Hepatocyte (in vitro differentiated cells): Measurements from ENCODE around the gene IRF2.

Experiments
- EZH2 ChIP-seq: fragments of 200-600 bp; sonication (generic); IDR thresholded peaks from 2 replicates; pipeline ENCODE4 v1.6.1; 2016; ENCODE audit warnings: antibody characterized with exemption, mild to moderate bottlenecking, borderline replicate concordance
- TF ChIP-seq, protein P1 (sequence below): fragments of 200-600 bp; sonication (generic); IDR thresholded peaks from 2 replicates; pipeline ENCODE4 v1.5.1; 2016; ENCODE audit warnings: antibody characterized with exemption, mild to moderate bottlenecking; ENCODE audit not compliant: poor library complexity

DNA sequence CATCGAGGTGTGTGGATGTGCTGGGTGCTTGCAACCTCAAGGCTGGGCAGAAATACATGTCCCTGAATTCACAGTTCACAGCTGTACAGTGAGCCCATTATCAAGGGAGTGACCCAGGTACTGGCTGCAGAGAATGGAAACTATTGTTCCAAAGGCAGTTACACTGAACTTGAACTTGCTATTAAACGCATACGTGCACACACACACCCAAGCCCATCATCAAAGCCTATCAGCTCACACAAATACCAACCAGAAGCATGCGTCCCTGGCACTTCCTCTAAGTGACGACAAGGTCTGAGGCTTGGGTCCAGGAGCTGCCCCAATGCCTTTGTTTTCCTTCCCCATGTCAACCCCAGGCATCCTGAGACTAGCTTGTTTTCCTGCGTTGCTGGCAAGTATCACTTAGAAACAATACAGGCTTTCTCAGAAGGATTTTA lies 88.6 kb downstream of the IRF2 start:
- TF ChIP-seq, protein P1, sequence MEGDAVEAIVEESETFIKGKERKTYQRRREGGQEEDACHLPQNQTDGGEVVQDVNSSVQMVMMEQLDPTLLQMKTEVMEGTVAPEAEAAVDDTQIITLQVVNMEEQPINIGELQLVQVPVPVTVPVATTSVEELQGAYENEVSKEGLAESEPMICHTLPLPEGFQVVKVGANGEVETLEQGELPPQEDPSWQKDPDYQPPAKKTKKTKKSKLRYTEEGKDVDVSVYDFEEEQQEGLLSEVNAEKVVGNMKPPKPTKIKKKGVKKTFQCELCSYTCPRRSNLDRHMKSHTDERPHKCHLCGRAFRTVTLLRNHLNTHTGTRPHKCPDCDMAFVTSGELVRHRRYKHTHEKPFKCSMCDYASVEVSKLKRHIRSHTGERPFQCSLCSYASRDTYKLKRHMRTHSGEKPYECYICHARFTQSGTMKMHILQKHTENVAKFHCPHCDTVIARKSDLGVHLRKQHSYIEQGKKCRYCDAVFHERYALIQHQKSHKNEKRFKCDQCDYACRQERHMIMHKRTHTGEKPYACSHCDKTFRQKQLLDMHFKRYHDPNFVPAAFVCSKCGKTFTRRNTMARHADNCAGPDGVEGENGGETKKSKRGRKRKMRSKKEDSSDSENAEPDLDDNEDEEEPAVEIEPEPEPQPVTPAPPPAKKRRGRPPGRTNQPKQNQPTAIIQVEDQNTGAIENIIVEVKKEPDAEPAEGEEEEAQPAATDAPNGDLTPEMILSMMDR: no peak
- no peak for TF ChIP-seq EZH2
